Activated CD4-positive, CD25-positive, alpha-beta regulatory T cell treated with anti-CD3 and anti-CD28 coated beads, Interleukin-2, amount 50 U/mL, for 24 hours (primary cell): Measurements from ENCODE around the gene AKAP8.
A peak's percentile ranks its signal among the peaks of the same experiment; 100 is the strongest.
"Not testable (repeated sequence)": the region's sequence is repeated elsewhere in the genome, so short reads cannot be mapped to it uniquely, and the experiment has no call there.

Experiments
- ATAC-seq, 2 donors: fragments of 150-1000 bp; cut with Tn5 transposase; one replicate each; pipeline ENCODE4 v1.10.0; 2021; ENCODE audit warnings: mild to moderate bottlenecking in 1 of 2, moderate library complexity in 1 of 2

The AKAP8 gene

GRCh38 chr19:15371786-15372380 lies 7.7 kb downstream of the AKAP8 start:
- ATAC-seq, result no peak

DNA sequence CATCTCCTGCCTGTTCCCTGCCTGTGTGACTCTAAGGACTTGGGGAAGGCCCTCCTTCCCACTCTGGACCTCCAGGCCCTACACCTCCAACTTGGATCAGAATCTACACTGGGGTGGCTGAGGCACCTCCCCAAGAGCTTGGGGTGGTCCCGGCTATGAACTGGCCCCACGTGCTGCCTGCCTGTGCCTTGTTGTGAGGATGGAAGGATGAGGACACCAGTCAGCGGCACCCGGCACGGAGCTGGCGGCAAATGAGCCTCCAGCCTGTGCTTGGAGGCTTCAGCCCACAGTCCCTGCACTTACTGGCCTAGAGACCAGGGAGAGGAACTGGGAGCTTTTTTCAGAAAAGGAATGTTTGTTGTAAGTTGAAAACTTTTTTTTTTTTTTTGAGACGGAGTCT lies 8.5 kb downstream of the AKAP8 start:
- ATAC-seq, result no peak

DNA sequence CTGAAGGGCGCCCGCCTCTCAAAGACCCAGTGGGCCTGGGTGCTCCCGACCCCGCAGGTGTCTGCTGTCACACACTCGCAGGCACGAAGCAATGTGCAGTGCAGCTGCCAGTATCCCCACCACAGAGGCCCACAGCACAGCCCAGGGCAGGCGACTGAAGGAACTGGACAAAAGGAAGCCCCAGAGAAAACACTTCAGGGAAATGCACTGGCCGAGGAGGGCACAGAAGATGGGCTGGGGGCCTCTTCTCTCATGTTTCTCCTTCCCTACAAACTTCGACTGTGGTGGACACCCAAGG lies 10.0 kb downstream of the AKAP8 start:
- no peak for ATAC-seq

GRCh38 chr19:15368798-15369593 lies 10.6 kb downstream of the AKAP8 start:
- no peak for ATAC-seq

- ATAC-seq, result no peak
Measured at GRCh38 chr19:15368051-15368632, 11.4 kb downstream of the AKAP8 start.

DNA sequence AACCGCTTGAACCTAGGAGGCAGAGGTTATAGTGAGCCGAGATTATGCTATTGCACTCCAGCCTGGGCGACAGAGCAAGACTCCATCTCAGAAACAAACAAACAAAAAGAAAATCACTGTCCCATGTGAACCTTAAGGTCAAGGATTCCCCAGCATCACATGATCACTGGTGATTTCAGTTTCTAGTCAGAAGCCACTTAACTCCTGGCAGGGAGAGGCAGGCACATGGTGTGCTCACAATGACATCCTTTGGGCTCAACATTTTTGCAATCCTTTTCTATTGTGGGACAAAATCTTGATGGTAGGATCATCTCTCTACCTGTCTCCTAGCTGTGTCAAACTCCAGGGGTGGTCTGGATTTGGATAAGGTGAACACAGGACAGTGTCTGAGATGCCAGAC lies 12.1 kb downstream of the AKAP8 start:
- no peak for ATAC-seq

- no peak for ATAC-seq
Measured at GRCh38 chr19:15365264-15365663, 14.3 kb downstream of the AKAP8 start.

DNA sequence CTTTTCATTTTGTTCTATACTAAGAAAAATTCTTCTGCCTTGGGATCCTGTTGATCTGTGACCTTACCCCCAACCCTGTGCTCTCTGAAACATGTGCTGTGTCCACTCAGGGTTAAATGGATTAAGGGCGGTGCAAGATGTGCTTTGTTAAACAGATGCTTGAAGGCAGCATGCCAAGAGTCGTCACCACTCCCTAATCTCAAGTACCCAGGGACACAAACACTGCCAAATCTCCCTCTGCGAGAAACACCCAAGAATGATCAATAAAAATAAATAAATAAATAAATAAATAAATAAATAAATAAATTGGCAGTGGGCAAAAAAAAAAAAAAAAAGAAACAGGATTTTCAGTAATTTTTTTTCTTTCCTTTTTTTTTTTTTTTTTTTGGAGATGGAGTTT lies 15.8 kb downstream of the AKAP8 start:
- not testable (repeated sequence) for ATAC-seq

GRCh38 chr19:15363048-15363447 lies 16.5 kb downstream of the AKAP8 start:
- ATAC-seq, result not testable (repeated sequence)

DNA sequence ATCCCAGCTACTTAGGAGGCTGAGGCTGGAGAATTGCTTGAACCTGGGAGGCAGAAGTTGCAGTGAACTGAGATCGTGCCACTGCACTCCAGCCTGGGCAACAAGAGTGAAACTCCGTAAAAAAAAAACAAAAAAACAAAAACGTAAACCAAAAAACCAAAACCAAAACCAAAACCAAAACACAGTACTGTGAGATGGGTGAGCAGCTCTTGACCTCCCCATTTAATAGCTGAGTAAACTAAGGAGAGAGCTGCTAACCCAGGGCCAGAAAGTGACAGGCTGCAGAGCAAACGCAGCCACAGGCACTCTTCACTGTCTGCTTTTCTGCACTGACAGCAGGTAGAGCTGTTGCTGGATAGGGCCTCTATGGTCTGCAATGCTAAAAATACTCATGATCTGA lies 19.6 kb downstream of the AKAP8 start:
- peak; percentile 63 to 66 for ATAC-seq

GRCh38 chr19:15358918-15359317 lies 20.7 kb downstream of the AKAP8 start:
- ATAC-seq, result no peak

- ATAC-seq, result no peak
Measured at GRCh38 chr19:15357906-15358305, 21.7 kb downstream of the AKAP8 start.

DNA sequence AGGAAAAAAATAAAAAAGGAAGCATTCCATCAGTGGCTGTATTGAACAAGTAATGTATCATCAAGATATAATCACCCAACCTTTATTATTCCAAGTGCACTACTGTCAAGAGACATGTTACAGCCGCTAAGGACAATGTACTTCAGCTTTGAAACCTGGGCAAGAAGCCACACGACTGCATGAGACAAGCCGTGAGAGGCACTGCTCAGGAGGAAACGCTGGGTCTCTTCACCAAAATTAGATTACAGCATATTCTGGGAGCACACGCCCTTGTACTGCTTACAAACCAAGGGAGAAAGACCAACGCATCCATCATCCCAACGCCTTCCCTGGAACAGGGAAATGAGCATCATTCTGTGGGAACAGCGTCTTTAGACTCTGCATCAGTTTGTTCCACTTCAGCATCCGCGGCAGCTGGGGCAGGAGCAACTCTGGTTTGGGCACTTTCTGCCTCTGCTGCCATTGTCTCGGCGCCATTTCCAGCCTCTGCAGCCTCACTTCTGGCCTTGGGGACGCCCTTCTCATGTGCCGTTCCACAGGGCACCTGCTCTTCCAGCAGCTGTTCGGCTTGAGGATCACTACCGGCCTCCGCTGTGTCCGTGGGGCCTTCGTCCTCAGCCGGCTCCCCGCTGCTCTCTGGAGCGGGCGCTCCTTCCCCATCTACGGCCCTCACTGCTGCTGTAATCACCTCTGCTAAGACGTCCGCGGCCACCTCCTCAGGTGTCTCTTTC lies 24.9 kb downstream of the AKAP8 start:
- ATAC-seq, result no peak

DNA sequence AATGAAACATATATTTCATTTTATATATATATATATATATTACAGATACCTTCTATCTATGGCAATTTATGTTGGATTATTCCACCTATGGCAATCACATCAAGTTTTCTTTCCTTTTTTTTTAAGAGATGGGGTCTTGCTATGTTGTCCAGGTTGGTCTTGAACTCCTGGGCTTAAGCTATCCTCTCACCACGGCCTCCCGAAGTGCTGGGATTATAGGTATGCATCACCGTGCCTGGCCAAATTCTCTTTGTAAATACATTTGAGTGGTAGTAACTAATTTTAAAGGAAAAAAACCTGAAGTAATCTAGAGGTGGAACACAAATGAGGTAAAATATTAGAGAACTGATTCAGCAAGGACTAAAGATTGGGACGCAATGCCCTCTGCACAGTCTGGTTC lies 25.7 kb downstream of the AKAP8 start:
- no peak for ATAC-seq

GRCh38 chr19:15352535-15352934 lies 27.1 kb downstream of the AKAP8 start:
- not testable (repeated sequence) for ATAC-seq

DNA sequence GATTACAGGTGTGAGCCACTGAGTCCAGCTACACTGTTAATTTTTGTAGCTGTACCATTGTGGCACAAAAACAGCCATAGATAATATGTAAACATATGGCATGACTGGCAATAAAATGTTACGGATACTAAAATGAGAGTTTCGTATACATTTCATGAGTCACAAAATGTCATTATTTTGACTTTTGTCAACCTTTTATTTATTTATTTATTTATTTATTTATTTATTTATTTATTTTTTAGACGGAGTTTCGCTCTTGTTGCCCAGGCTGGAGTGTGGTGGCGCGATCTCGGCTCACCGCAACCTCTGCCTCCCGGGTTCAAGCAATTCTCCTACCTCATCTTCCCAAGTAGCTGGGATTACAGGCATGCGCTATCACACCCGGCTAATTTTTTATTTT lies 38.3 kb downstream of the AKAP8 start:
- not testable (repeated sequence) for ATAC-seq

GRCh38 chr19:15340086-15340485 lies 39.5 kb downstream of the AKAP8 start:
- no peak for ATAC-seq

DNA sequence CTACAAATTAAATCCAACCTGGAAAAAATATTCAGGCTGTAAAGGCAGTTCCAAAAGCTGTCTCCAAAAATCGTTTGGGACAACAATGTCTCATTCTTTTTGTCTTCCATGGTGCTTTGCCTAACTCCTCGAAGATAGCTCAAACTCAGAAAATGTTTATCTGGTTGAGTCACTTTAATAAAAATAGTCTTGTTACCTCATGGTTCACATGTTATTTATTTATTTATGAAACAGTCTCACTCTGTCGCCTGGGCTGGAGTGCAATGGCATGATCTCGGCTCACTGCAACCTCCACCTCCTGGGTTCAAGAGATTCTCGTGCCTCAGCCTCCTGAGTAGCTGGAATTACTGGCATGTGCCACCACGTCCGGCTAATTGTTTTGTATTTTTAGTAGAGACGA lies 42.4 kb downstream of the AKAP8 start:
- ATAC-seq, result no peak

- not testable (repeated sequence) for ATAC-seq
Measured at GRCh38 chr19:15335992-15336391, 43.6 kb downstream of the AKAP8 start.

DNA sequence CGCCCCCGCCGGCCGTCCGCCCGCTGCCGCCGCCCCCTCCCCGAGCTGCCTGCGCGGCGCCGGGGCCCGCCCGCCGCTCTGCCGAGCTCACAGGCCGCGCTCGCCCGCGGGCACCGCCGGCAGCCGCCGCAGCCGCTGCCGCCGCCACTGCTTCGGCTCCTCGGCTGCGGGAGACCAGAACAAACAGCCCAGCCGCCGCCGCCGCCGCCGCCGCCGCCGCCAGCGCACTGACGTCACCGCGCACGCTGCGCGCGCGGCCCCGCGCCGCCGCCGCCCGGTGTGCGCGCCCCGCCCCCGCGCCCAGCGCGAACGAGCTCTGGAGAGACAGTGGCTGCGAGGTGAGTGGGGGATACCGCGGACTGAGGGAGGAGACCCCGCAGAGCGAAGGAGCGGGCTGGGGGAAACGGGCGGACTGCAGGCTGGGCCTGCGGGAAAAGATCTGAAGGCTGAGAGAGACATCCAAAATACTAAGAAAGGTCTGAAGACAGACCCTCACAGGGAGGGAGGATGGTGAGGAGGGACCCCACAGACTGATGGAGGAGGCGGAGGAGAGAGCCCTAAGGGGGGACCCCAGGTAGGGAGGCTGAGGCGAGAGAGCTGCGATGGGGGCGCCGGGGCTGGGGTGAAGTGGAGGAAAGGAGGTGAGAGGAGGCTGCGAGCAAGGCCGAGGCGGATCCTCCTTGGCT lies 47.1 kb downstream of the AKAP8 start, which contains the start of gene BRD4:
Gene BRD4 (minus strand): TSS at position 229 of the 686 bp plus-strand sequence. CDS start 59,440 bp downstream, outside the sequence.
- ATAC-seq, result peak; percentile 67 to 68

GRCh38 chr19:15331419-15332310 lies 47.9 kb downstream of the AKAP8 start:
- peak; percentile 61 to 62 for ATAC-seq
